ENCODE results near the gene CUL4A.
"Not testable (repeated sequence)": the region's sequence is repeated elsewhere in the genome, so short reads cannot be mapped to it uniquely, and the experiment has no call there.

Gene CUL4A

GRCh38 chr13:113209336-113209758 is at the start of gene CUL4A:
CUL4A (plus strand) TSS chr13:113209613; CDS start chr13:113209628, 15 bp downstream.
- DNase-seq = peak; percentile 77

- no peak for DNase-seq
Observed at GRCh38 chr13:113159701-113160100, 49.7 kb upstream of the CUL4A start.

GRCh38 chr13:113160983-113161382 is 48.4 kb upstream of the CUL4A start:
- DNase-seq = no peak

GRCh38 chr13:113161433-113161832 is 48.0 kb upstream of the CUL4A start:
- no peak for DNase-seq

- DNase-seq = not testable (repeated sequence)
Observed at GRCh38 chr13:113161975-113162374, 47.4 kb upstream of the CUL4A start.

- DNase-seq = peak; percentile 11
Observed at GRCh38 chr13:113162783-113163685, 46.4 kb upstream of the CUL4A start.

- DNase-seq = no peak
Observed at GRCh38 chr13:113164492-113164891, 44.9 kb upstream of the CUL4A start.

- no peak for DNase-seq
Observed at GRCh38 chr13:113166266-113166665, 43.1 kb upstream of the CUL4A start.

- no peak for DNase-seq
Observed at GRCh38 chr13:113166681-113167080, 42.7 kb upstream of the CUL4A start.

- no peak for DNase-seq
Observed at GRCh38 chr13:113167155-113167554, 42.3 kb upstream of the CUL4A start.

- no peak for DNase-seq
Observed at GRCh38 chr13:113167575-113167974, 41.8 kb upstream of the CUL4A start.

- no peak for DNase-seq
Observed at GRCh38 chr13:113168211-113168610, 41.2 kb upstream of the CUL4A start.

- no peak for DNase-seq
Observed at GRCh38 chr13:113169277-113170272, 39.8 kb upstream of the CUL4A start.

- no peak for DNase-seq
Observed at GRCh38 chr13:113170511-113170910, 38.9 kb upstream of the CUL4A start.

- no peak for DNase-seq
Observed at GRCh38 chr13:113171250-113172125, 37.9 kb upstream of the CUL4A start.

- no peak for DNase-seq
Observed at GRCh38 chr13:113172419-113172926, 36.9 kb upstream of the CUL4A start.

- no peak for DNase-seq
Observed at GRCh38 chr13:113176280-113176679, 33.1 kb upstream of the CUL4A start.

GRCh38 chr13:113176822-113177221 is 32.6 kb upstream of the CUL4A start:
- no peak for DNase-seq

GRCh38 chr13:113178070-113178895 is 31.1 kb upstream of the CUL4A start:
- DNase-seq = no peak

GRCh38 chr13:113178896-113179167 is 30.6 kb upstream of the CUL4A start:
- DNase-seq = no peak

Data from NCI-H1092 (cell line).